ENCODE measurements around the gene GGT5.

Gene GGT5

DNA sequence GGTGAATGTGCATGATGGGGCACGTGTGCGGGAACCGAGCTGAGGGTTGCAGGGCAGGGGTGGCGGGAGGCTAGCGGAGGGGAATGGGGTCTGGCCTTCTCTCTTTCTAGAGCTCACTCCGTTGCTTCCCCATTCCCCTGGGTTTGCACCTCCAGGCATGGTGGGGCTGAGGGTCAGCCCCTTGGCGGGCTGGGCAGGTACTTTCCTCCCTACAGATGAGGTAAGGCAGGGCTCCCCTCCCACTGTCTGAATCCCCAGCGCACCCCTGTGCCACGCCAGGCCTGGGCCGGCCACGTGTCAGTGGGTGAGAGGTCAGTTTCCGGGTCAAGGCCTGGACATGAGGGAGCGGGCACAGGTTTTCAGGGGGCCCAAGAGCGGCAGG, 54.7 kb downstream of the GGT5 start:
- Histone ChIP-seq H3K9me3 (ENCODE audit: insufficient read depth, low read length) (no peaks in the 10 kb centered on the region), H3K9ac (ENCODE audit: low read length) (no peak overlapping the region), H3K4me1 (ENCODE audit: low read length) (no peaks in the 10 kb centered on the region), H3K36me3 (replicated peaks; ENCODE audit: low read depth, low read length) (no peaks in the 10 kb centered on the region), H4K20me1 (ENCODE audit: insufficient read depth, low read length) (no peaks in the 10 kb centered on the region), H3K27ac (ENCODE audit: low read length) (no peak overlapping the region), H3K27me3 (ENCODE audit: low read depth, low read length) (no peaks in the 10 kb centered on the region), H3K4me2 (ENCODE audit: low read length) (no peak overlapping the region), H2AFZ (ENCODE audit: low read depth, low read length) (no peak overlapping the region), H3K79me2 (ENCODE audit: low read length) (no peaks in the 10 kb centered on the region), H3K4me3 (ENCODE audit: low read length) (no peak overlapping the region)
- no peak for TF ChIP-seq EZH2phosphoT487 (IDR thresholded peaks at IDR 0.05; ENCODE audit: low read depth)
- TF ChIP-seq, protein P1, sequence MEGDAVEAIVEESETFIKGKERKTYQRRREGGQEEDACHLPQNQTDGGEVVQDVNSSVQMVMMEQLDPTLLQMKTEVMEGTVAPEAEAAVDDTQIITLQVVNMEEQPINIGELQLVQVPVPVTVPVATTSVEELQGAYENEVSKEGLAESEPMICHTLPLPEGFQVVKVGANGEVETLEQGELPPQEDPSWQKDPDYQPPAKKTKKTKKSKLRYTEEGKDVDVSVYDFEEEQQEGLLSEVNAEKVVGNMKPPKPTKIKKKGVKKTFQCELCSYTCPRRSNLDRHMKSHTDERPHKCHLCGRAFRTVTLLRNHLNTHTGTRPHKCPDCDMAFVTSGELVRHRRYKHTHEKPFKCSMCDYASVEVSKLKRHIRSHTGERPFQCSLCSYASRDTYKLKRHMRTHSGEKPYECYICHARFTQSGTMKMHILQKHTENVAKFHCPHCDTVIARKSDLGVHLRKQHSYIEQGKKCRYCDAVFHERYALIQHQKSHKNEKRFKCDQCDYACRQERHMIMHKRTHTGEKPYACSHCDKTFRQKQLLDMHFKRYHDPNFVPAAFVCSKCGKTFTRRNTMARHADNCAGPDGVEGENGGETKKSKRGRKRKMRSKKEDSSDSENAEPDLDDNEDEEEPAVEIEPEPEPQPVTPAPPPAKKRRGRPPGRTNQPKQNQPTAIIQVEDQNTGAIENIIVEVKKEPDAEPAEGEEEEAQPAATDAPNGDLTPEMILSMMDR (IDR thresholded peaks at IDR 0.05; ENCODE audit: low read depth, low read length), result no peak

DNA sequence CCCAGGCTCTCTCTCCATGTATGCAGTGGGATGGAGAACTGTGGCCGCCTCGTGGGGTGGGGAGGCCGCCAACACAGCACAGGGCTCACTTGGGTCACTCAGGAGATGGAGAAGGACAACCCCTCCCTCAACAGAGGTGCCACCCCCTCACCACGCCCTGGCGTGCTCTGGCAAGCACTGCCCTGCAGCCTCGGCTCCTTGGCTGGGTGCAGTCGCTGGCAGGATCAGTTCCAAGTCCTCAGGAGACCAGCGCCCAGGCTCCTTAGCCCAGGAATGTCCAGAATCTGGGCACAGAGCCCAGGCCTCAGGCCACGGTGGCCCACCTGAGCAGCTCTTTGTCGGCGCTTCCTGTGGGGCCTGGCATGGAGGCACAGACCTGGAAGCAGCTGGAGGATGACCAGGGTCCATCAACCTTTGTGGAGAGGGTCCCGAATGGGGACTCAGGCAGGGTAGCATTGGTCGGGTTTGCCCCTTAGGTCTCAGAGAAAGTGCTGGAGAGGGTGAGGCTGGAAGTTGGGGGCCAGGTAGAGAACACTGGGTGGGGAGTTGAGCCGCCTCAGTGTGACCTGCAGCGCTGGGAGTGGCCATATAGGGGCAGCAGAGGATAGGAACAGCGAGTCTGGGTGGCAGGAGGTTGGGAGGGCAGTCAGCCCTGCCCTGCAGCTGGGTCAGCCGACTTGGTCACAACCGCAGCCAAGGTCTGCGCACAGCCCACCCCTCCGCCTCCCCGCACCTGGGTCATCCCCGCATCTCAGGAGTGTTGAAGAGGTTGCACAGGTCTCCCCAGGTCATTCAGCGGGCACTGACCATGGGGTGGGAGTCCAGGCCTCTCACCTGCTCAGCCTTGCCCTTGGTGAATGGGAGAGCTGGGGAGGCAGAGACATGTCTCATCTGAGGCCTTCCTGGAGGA, 55.4 kb downstream of the GGT5 start:
- H2AFZ ChIP-seq (ENCODE audit: low read depth, low read length), result no peak overlapping the region
- H3K4me2 ChIP-seq (ENCODE audit: low read length), result no peak overlapping the region
- H3K79me2 ChIP-seq (ENCODE audit: low read length), result no peaks in the 10 kb centered on the region
- no peaks in the 10 kb centered on the region for H3K9me3 ChIP-seq (ENCODE audit: insufficient read depth, low read length)
- TF ChIP-seq, protein P1 (IDR thresholded peaks at IDR 0.05; ENCODE audit: low read depth, low read length), result peak; percentile 85
- TF ChIP-seq EZH2phosphoT487 (IDR thresholded peaks at IDR 0.05; ENCODE audit: low read depth), result no peak
- H3K27ac ChIP-seq (ENCODE audit: low read length), result no peak overlapping the region
- no peak overlapping the region for H3K4me3 ChIP-seq (ENCODE audit: low read length)
- no peaks in the 10 kb centered on the region for H3K27me3 ChIP-seq (ENCODE audit: low read depth, low read length)
- H4K20me1 ChIP-seq (ENCODE audit: insufficient read depth, low read length), result no peaks in the 10 kb centered on the region
- no peaks in the 10 kb centered on the region for H3K36me3 ChIP-seq (replicated peaks; ENCODE audit: low read depth, low read length)
- no peaks in the 10 kb centered on the region for H3K4me1 ChIP-seq (ENCODE audit: low read length)
- H3K9ac ChIP-seq (ENCODE audit: low read length), result no peak overlapping the region

DNA sequence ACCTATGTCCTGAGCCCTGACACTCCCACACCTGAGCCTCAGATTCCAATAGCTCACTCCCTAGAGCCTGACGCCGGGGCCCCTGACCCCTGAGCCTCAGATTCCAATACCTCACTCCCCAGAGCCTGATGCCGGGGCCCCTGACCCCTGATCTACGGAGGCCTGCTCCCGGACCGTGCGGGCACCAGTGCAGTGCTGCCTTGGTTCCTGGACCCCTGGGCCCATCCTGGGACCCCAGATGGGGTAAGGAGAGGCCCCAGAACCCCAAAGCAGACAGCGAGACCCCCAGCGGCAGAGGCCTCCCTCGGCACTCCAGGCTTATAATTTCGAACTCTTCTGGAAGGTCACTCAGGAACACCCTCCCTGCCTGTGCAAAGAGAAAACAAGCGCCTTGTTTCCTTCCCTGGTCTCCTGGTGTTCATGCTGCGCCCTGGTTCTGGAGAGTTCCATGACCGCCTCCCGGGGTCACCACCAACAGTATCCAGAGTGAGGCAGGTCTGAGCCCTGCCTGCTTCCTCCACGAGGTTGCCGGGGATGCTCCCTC, 56.1 kb downstream of the GGT5 start:
- Histone ChIP-seq H3K36me3 (replicated peaks; ENCODE audit: low read depth, low read length) (no peaks in the 10 kb centered on the region), H4K20me1 (ENCODE audit: insufficient read depth, low read length) (no peaks in the 10 kb centered on the region), H3K27me3 (ENCODE audit: low read depth, low read length) (no peaks in the 10 kb centered on the region), H3K4me1 (ENCODE audit: low read length) (peaks cover 7% of the 10 kb centered on the region), H3K9ac (ENCODE audit: low read length) (no peak overlapping the region), H2AFZ (ENCODE audit: low read depth, low read length) (no peak overlapping the region), H3K27ac (ENCODE audit: low read length) (no peak overlapping the region), H3K4me3 (ENCODE audit: low read length) (no peak overlapping the region), H3K4me2 (ENCODE audit: low read length) (no peak overlapping the region), H3K9me3 (ENCODE audit: insufficient read depth, low read length) (no peaks in the 10 kb centered on the region), H3K79me2 (ENCODE audit: low read length) (no peaks in the 10 kb centered on the region)
- TF ChIP-seq EZH2phosphoT487 (IDR thresholded peaks at IDR 0.05; ENCODE audit: low read depth), result no peak
- TF ChIP-seq, protein P1 (IDR thresholded peaks at IDR 0.05; ENCODE audit: low read depth, low read length), result no peak

All from OCI-LY3 (cell line).